ENCODE measurements around the gene CCDC152.
A peak's percentile ranks its signal among the peaks of the same experiment; 100 is the strongest.
"Not testable (repeated sequence)": the region's sequence is repeated elsewhere in the genome, so short reads cannot be mapped to it uniquely, and the experiment has no call there.

Gene CCDC152

GRCh38 chr5:42756606-42757601 is at the start of gene CCDC152:
Gene CCDC152 (plus strand): TSS chr5:42756818. CDS start chr5:42759122, 2,304 bp downstream.
- DNase-seq, result no peak

- DNase-seq, result no peak
Observed at GRCh38 chr5:42715785-42716184, 40.8 kb upstream of the CCDC152 start.

- DNase-seq, result no peak
Observed at GRCh38 chr5:42718591-42718990, 38.0 kb upstream of the CCDC152 start.

DNA sequence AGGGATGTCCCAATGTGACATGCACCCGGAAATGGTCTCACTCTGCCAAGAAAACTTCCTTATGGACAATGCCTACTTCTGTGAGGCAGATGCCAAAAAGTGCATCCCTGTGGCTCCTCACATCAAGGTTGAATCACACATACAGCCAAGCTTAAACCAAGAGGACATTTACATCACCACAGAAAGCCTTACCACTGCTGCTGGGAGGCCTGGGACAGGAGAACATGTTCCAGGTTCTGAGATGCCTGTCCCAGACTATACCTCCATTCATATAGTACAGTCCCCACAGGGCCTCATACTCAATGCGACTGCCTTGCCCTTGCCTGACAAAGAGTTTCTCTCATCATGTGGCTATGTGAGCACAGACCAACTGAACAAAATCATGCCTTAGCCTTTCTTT is 37.6 kb upstream of the CCDC152 start:
- DNase-seq, result no peak

DNA sequence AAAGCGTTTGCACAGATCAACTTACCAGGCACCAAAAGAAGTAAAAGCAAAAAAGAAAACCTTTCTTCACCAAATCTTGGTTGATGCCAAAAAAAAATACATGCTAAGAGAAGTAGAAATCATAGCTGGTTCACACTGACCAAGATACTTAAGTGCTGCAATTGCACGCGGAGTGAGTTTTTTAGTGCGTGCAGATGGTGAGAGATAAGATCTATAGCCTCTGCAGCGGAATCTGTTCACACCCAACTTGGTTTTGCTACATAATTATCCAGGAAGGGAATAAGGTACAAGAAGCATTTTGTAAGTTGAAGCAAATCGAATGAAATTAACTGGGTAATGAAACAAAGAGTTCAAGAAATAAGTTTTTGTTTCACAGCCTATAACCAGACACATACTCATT is 36.4 kb upstream of the CCDC152 start:
- peak; percentile 36 for DNase-seq

GRCh38 chr5:42721484-42721883 is 35.1 kb upstream of the CCDC152 start:
- DNase-seq, result no peak

DNA sequence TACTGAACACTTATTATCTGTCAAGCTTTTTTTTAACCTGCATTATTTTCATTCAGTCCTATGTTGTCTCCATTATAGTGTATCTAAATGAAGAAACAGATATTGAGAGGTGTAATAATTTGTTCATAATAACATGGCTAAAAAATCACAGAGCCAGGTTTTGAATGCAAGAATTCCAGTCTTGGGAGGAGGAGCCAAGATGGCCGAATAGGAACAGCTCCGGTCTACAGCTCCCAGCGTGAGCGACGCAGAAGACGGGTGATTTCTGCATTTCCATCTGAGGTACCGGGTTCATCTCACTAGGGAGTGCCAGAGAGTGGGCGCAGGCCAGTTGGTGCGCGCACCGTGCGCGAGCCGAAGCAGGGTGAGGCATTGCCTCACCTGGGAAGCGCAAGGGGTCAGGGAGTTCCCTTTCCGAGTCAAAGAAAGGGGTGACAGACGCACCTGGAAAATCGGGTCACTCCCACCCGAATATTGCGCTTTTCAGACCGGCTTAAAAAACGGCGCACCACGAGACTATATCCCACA is 22.0 kb upstream of the CCDC152 start:
- DNase-seq, result not testable (repeated sequence)

DNA sequence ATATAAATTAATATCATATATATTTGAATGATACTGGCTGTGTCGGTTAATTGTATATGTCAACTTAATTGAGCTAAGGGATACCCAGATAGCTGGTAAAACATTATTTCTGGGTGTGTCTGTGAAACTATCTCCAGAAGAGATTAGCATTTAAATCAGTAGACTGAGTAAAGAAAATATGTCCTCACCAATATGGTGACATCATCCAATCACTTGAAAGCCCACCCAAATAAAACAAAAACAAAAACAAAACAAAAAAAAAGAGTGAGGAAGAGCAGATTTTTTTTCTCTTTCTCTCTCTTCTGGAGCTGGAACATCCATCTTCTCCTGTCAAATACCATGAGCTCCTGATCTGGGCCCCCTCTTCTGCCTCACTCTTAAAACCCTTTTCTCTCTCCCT is 15.7 kb upstream of the CCDC152 start:
- DNase-seq, result no peak

- DNase-seq, result no peak
Observed at GRCh38 chr5:42745426-42745825, 11.2 kb upstream of the CCDC152 start.

GRCh38 chr5:42745856-42746255 is 10.8 kb upstream of the CCDC152 start:
- DNase-seq, result no peak

- no peak for DNase-seq
Observed at GRCh38 chr5:42749020-42749419, 7.6 kb upstream of the CCDC152 start.

DNA sequence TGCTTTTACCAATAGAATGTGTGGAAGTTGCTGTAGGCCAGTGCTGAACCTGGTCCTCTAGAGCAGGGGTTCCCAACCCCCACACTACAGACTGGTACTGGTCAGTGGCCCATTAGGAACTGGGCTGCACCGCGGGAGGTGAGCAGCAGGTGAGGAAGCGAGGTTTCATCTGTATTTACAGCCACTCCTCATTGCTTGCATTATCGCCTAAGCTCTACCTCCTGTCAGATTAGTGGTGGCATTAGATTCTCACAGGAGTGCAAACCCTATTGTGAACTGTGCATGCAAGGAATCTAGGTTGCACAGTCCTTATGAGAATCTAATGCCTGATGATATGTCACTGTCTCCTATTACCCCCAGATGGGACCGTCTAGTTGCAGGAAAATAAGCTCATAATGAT is 6.1 kb upstream of the CCDC152 start:
- DNase-seq, result no peak

- DNase-seq, result no peak
Observed at GRCh38 chr5:42751044-42751443, 5.6 kb upstream of the CCDC152 start.

DNA sequence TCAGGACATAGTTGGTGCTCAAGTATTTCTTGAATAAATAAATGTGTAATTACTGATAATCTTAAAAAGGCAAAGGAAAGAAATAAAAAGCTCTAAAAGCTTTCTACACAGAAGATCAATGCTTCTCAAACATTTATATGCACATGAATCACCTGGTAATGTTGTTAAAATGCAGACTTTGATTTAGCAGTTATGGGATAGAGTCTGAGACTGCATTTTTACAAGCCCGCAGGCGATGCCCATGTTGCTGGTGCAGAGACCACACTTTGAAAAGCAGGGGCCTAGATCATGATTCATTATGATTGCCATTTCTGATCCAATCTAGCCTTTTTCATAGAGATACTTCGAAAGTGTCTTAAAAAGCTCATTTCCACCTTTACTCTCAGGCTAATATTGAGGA is 3.5 kb upstream of the CCDC152 start:
- DNase-seq, result no peak

DNA sequence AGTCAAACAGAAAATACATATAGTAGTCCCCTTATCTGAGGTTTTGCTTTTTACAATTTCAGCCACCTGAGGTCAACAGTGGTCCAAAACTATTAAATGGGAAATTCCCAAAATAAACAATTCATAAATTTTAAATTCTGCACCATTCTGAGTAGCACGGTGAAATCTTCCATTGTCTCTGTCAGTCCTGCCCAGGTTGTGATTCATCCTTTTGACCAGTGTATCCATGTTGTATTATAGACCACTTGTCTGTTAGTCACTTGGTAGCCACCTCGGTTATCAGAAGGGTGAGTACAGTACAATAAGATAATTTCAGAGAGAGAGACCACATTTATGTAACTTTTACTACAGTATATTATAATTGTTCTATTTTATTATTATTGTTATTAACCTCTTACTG is 2.8 kb downstream of the CCDC152 start:
- no peak for DNase-seq

- DNase-seq, result no peak
Observed at GRCh38 chr5:42760426-42760825, 3.8 kb downstream of the CCDC152 start.

DNA sequence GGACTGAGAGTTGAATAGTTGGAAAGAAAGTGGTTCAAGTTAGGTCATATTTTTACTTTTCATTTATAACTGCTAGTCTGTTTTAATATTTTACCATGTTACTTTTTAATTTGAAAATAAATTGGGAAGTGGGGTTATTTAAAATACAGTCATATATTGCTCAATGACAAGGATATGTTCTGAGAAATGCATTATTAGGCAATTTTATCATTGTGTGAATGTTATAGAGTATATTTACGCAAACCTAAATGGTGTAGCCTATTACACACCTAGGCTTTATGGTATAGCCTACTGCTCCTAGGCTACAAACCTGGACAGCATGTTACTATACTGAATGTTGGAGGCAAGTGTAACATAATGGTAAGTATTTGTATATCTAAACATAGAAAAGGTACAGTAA is 5.2 kb downstream of the CCDC152 start:
- DNase-seq, result no peak

DNA sequence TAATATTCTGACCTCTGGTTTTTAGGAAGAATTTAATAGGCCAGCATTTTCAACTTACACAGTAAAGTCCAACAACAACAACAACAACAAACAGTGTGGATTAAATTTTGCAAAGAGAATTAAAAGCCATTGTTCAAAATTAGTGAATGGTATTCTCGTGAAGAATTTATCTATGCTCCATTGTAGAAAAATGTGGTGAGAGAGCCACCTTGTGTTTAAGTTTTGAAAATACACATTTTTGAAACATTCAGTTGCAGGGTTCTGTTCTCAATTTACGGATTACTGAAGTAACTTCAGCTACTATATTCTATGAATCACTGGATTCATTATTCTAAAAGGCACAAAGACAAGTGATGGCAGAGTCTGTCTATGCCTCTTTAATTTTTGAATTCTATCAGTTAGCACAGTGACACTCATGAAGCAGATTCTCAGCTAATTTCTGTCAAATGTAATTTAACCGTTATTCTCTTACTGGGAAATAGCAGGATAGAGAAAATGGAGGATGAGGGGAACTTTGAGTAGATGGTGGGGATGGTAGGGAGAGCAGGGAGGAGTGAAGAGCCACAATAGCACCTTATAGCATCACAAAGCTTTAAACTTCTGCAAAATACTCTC is 11.0 kb downstream of the CCDC152 start:
- DNase-seq, result peak; percentile 37

DNA sequence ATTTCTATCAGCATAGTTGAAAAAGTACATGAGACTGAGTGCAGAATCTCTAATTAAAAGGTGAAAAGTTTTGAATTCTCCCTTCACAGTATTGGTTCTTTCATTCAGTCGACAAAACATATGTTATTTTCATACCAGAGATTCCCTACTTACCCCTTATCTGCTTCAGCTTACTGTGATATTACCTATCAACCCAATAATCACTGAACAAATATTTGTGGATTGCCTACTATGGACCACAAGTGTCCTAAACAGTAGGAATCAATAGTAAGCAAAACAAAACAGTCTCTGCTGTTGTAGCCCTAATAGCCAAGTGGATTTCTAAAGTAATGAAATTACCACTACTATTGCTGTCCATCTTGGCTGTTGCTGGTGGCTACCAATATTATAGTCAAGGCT is 11.5 kb downstream of the CCDC152 start:
- no peak for DNase-seq

DNA sequence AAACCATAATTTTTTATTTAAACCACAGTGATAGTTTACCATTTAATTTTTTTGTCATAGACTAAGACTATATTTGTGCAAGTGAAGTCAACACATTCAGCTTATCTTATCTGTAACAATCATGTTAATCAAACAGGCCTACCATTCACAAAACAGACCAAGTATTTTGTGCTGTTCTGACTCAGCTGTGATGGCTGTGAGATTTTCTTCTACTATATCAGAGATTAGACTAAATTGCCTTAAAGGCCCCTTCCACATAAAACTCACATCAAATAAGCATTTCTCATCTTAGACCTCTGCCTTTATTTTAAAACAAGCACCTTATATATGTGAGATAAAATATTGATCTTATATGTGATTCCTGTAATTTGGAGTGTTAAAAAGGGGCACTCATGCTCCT is 13.4 kb downstream of the CCDC152 start:
- DNase-seq, result no peak

DNA sequence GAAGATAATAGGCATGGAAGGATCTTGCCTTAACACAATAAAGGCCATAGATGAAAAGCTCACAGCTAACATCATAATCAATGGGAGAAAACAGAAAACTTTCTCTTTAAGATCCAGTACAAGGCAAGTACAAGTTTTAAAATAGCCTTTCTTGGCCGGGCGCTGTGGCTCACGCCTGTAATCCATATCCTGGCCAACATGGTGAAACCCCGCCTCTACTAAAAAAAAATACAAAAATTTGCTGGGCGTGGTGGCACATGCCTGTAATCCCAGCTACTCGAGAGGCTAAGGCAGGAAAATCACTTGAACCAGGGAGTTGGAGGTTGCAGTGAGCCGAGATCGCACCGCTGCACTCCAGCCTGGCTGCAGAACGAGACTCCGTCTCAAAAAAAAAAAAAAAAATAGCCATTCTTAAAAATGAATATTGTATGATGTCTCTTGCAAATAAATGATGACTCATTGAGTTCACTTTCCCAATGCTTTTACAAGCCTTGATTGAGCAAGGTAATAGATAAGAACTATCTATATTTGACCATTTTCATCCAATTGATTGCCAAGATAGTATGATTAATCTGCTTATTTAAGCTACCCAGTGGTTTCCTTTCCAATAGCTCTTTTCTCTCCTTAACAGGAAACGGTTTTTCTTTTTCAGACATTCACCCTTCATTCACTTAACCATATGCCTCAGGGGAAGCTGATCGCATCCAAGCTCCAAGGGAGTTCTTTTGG is 15.8 kb downstream of the CCDC152 start:
- DNase-seq, result no peak

GRCh38 chr5:42779083-42779482 is 22.5 kb downstream of the CCDC152 start:
- DNase-seq, result no peak

DNA sequence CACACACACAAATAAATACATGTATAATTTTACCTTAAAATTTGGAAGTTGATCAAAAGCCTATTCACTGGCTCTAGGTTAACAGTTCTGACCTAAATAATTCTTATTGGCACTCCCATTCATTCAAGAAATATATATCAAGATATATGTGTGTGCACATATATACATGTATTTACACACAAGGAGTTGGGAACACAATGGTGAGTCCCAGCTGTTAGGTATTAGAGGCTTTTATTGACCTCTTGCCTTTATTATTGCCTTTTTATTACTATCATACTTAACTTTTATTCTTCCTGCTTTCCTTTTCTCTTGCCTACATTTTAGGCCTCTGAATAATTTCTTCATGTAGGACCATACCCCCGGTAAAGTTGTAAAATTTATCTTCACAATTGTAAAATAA is 25.0 kb downstream of the CCDC152 start:
- DNase-seq, result no peak
